Esophagus mucosa (tissue), 1 donor: Measurements from ENCODE around the gene HCFC1. TPM values are rescaled to one million over a fixed set of nuclear protein-coding genes. Genes with fewer than 3 reads are reported as not detected.

Experiments used
- ATAC-seq: fragments of 200-7000 bp; cut with Tn5 transposase; one replicate; pipeline ENCODE4 v1.9.1; 2020
- total RNA-seq: library from RNA; stranded (reverse); gene quantifications from one replicate; pipeline ENCODE4 v1.2.4, GENCODE V29; 2023
- donor health status: DM: yes; HTN: yes; CAD: no.

HCFC1 gene
- total RNA-seq, 1 donor from 2014 or later = 33.0 TPM

GRCh38 chrX:153902385-153902784, 69.2 kb downstream of the HCFC1 start:
- ATAC-seq = no peak

- no peak for ATAC-seq
These were observed 69.9 kb downstream of the HCFC1 start for GRCh38 chrX:153901753-153902140.

- peak; percentile 35 for ATAC-seq
These were observed 70.5 kb downstream of the HCFC1 start for GRCh38 chrX:153900831-153901752.

- no peak for ATAC-seq
These were observed 73.7 kb downstream of the HCFC1 start for GRCh38 chrX:153897899-153898298.

Other genes with a start within 250 kb of the HCFC1 start
- 191 TPM for gene BCAP31, start 247.4 kb downstream of the HCFC1 start, total RNA-seq
- gene ABCD1, start 247.0 kb downstream of the HCFC1 start, total RNA-seq = 2.5 TPM
- 11.2 TPM for gene PLXNB3, start 207.6 kb downstream of the HCFC1 start, total RNA-seq
- 0.12 TPM for gene SRPK3, start 190.8 kb downstream of the HCFC1 start, total RNA-seq
- 32.6 TPM for gene IDH3G, start 177.4 kb downstream of the HCFC1 start, total RNA-seq
- 168 TPM for gene SSR4, start 177.2 kb downstream of the HCFC1 start, total RNA-seq
- 0.68 TPM for gene PDZD4, start 141.3 kb downstream of the HCFC1 start, total RNA-seq
- 0.80 TPM for gene L1CAM, start 85.6 kb downstream of the HCFC1 start, total RNA-seq
- 0.20 TPM for gene AVPR2, start 67.1 kb downstream of the HCFC1 start, total RNA-seq
- 7.5 TPM for gene ARHGAP4, start 45.6 kb downstream of the HCFC1 start, total RNA-seq
- gene NAA10, start 36.8 kb downstream of the HCFC1 start, total RNA-seq = 73.6 TPM
- 0.52 TPM for gene RENBP, start 27.2 kb downstream of the HCFC1 start, total RNA-seq
- 5.1 TPM for gene TMEM187, start 936 bp upstream of the HCFC1 start, total RNA-seq
- gene IRAK1, start 48.1 kb upstream of the HCFC1 start, total RNA-seq = 97.8 TPM
- gene MECP2, start 125.9 kb upstream of the HCFC1 start, total RNA-seq = 25.1 TPM
- gene OPN1LW, start 172.4 kb upstream of the HCFC1 start, total RNA-seq = not detected
- not detected for gene OPN1MW, start 210.8 kb upstream of the HCFC1 start, total RNA-seq
- not detected for gene OPN1MW2, start 247.9 kb upstream of the HCFC1 start, total RNA-seq